Smooth muscle cell (in vitro differentiated cells): ENCODE results near the gene C1orf21. TPM values are rescaled to one million over a fixed set of nuclear protein-coding genes. Genes with fewer than 3 reads are reported as not detected.

Experiments used
- DNase-seq: peaks from one replicate; lab custom pipeline; 2025; ENCODE audit not compliant: unreplicated experiment; lab: John Stamatoyannopoulos, UW
- H2AFZ ChIP-seq: fragments of 200-600 bp; sonication (generic); 2 replicates; pipeline ENCODE4 v1.6.0; 2016; ENCODE audit warnings: antibody characterized with exemption, low read depth, mild to moderate bottlenecking
- H3F3A ChIP-seq: fragments of 200-600 bp; sonication (generic); 2 replicates; pipeline ENCODE4 v1.6.0; 2017; ENCODE audit warnings: antibody characterized with exemption, low read depth
- H3K27ac ChIP-seq: fragments of 200-600 bp; sonication (generic); 2 replicates; pipeline ENCODE4 v1.5.1; 2016; ENCODE audit warnings: low read depth, mild to moderate bottlenecking
- H3K27me3 ChIP-seq: fragments of 200-600 bp; sonication (generic); 2 replicates; pipeline ENCODE4 v1.6.1; 2016; ENCODE audit warnings: low read depth, mild to moderate bottlenecking
- H3K36me3 ChIP-seq: fragments of 200-600 bp; sonication (generic); 2 replicates; pipeline ENCODE4 v1.5.1; 2016; ENCODE audit warnings: low read depth
- H3K4me1 ChIP-seq: fragments of 200-600 bp; sonication (generic); 2 replicates; pipeline ENCODE4 v1.5.1; 2016; ENCODE audit warnings: low read depth
- H3K4me2 ChIP-seq: fragments of 200-600 bp; sonication (generic); 2 replicates; pipeline ENCODE4 v1.6.0; 2016; ENCODE audit warnings: mild to moderate bottlenecking
- H3K4me3 ChIP-seq: fragments of 200-600 bp; sonication (generic); 2 replicates; pipeline ENCODE4 v1.5.1; 2016; ENCODE audit warnings: mild to moderate bottlenecking
- H3K79me2 ChIP-seq: fragments of 200-600 bp; sonication (generic); 2 replicates; pipeline ENCODE4 v1.6.0; 2016; ENCODE audit warnings: low read depth, mild to moderate bottlenecking
- H3K9ac ChIP-seq: fragments of 200-600 bp; sonication (generic); 2 replicates; pipeline ENCODE4 v1.6.0; 2016; ENCODE audit warnings: low read depth
- H3K9me3 ChIP-seq: fragments of 200-600 bp; sonication (generic); replicated peaks from 2 replicates; pipeline ENCODE4 v1.5.1; 2016; ENCODE audit warnings: low read depth
- H4K20me1 ChIP-seq: fragments of 200-600 bp; sonication (generic); 2 replicates; pipeline ENCODE4 v1.6.0; 2016; ENCODE audit warnings: low read depth
- WGBS: methylation state at CpG from one replicate; pipeline ENCODE4 v1.1.7; 2016; ENCODE audit warnings: low lambda C conversion rate; 5-methylcytosine and 5-hydroxymethylcytosine counted together
- polyA plus RNA-seq: library from polyadenylated mRNA; unstranded; fragments of >200 nt; fragmentation: Nextera tagmentation; extraction: Ambion mirVana; gene quantifications from 2 replicates; pipeline ENCODE4 v1.2.1, GENCODE V29; 2016
- total RNA-seq: library from RNA; depleted of rRNA; stranded (reverse); fragments of >200 nt; gene quantifications from 2 replicates; pipeline ENCODE4 v1.2.3, GENCODE V29; 2014
- TF ChIP-seq, protein P1 (sequence below): fragments of 200-600 bp; sonication (generic); IDR thresholded peaks from 2 replicates; pipeline ENCODE4 v1.5.1; 2017; ENCODE audit warnings: borderline replicate concordance, mild to moderate bottlenecking, antibody characterized with exemption; ENCODE audit not compliant: insufficient read depth, poor library complexity, severe bottlenecking

C1orf21 gene
- total and polyA plus RNA-seq, 2 experiments from 2014 or later: 24.2 to 39.4 TPM

DNA sequence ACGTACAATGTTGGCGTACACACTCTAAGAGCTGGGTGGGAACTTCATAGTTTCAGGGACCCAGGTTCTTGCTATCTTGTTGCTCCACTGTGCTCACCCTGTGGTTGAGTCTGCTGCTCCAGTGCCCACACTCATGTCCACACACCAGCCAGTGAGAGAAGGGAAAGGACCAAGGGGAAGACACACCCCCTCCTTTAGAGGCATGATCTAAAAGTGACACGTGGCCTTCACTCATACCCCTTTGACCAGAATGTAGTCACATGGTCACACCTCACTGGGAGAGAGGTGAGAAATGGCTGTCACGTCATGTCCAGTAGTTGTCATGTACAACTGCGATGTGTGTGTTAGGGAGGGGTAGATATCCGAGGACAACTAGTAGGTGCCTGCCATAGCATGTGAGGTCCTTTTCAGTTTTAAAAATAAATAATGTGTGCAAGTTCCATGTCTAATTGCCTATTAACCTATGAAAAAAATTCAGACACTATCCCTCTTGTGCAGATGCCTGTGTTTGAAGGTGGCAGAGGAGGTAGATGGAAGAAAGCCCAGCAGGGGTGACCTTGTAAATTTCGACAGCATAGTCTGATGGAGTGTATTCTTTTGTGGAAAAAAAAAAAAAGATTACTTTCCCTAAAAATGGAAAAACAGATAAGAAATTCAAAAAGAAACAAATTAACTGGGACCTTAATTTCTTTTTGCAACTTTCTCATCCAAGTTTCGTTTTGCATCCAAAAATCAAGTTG is 149.6 kb downstream of the C1orf21 start:
- 95% methylated on average over 8 of the region's 8 CpGs for WGBS
- DNase-seq: no peak
- Histone ChIP-seq H3K27ac (no peak overlapping the region), H3K4me3 (no peak overlapping the region), H3K9me3 (peaks cover 7% of the 10 kb centered on the region), H2AFZ (no peak overlapping the region), H3K4me1 (no peaks in the 10 kb centered on the region), H3K36me3 (no peaks in the 10 kb centered on the region), H3K4me2 (no peak overlapping the region), H3K79me2 (no peaks in the 10 kb centered on the region), H3F3A (peaks cover 3% of the 10 kb centered on the region), H3K27me3 (no peaks in the 10 kb centered on the region), H4K20me1 (no peaks in the 10 kb centered on the region), H3K9ac (no peak overlapping the region)
- TF ChIP-seq, protein P1, sequence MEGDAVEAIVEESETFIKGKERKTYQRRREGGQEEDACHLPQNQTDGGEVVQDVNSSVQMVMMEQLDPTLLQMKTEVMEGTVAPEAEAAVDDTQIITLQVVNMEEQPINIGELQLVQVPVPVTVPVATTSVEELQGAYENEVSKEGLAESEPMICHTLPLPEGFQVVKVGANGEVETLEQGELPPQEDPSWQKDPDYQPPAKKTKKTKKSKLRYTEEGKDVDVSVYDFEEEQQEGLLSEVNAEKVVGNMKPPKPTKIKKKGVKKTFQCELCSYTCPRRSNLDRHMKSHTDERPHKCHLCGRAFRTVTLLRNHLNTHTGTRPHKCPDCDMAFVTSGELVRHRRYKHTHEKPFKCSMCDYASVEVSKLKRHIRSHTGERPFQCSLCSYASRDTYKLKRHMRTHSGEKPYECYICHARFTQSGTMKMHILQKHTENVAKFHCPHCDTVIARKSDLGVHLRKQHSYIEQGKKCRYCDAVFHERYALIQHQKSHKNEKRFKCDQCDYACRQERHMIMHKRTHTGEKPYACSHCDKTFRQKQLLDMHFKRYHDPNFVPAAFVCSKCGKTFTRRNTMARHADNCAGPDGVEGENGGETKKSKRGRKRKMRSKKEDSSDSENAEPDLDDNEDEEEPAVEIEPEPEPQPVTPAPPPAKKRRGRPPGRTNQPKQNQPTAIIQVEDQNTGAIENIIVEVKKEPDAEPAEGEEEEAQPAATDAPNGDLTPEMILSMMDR: no peak

DNA sequence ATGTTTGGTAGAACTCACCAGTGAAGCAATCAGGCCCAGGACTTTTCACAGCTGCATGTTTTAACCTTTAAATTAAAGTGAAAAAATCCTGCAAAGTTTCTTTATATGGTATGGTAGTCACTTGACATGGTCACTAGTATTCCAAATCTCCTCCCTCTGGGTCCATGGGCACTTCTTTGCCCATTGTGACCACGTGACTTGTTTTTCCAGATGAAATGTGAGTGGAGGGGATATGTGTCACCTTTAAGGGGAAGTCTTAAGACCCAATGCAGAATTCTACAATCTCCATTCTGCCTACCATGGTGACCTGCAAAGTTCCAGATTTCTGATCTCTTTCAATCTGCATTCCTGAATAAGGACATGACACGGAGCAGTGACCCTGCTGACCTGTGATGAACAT is 152.8 kb downstream of the C1orf21 start:
- Histone ChIP-seq H3K27ac (no peak overlapping the region), H3K79me2 (peaks cover 10% of the 10 kb centered on the region), H2AFZ (no peak overlapping the region), H3K9ac (no peak overlapping the region), H3K27me3 (no peaks in the 10 kb centered on the region), H3K4me1 (peaks cover 4% of the 10 kb centered on the region), H4K20me1 (no peaks in the 10 kb centered on the region), H3K4me3 (no peak overlapping the region), H3K9me3 (peaks cover 7% of the 10 kb centered on the region), H3K4me2 (no peak overlapping the region), H3K36me3 (no peaks in the 10 kb centered on the region), H3F3A (no peaks in the 10 kb centered on the region)
- TF ChIP-seq, protein P1: no peak
- DNase-seq: no peak
- 91% methylated on average over 2 of the region's 2 CpGs for WGBS

DNA sequence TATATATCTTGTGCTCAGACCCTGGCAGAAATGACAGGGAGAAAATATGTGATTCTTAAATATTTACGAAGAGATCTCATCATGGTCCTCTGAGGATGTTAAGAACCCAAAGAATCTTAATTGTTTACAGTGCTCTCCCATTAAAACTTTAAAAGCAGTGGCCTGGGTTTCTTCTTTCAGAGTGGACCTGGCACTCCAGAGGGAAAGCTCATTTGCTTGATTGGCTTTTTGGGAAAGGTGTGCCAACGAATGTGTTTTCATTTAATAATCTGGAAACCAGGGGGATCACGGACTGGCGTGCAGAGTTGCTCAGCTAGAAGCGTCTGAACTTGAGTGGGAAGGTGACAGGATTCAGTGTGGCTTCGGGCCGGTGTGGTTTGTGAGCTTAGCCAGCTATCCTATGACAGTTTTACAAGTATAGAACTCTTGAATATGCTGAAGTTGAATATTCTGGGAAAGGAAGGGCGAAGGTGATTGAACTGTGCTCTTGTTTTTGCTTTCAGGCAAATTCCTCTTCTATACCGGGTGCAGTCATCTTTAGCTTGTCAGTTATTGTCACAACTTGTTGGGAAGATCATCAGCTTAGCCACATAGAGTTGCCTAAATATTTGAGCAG is 154.8 kb downstream of the C1orf21 start:
- H3K36me3 ChIP-seq: no peaks in the 10 kb centered on the region
- H3K27ac ChIP-seq: peak overlapping the region; percentile 67
- TF ChIP-seq, protein P1: no peak
- H3K27me3 ChIP-seq: no peaks in the 10 kb centered on the region
- no peak overlapping the region for H2AFZ ChIP-seq
- no peaks in the 10 kb centered on the region for H4K20me1 ChIP-seq
- DNase-seq: no peak
- H3K9ac ChIP-seq: no peak overlapping the region
- no peak overlapping the region for H3K4me3 ChIP-seq
- peaks cover 10% of the 10 kb centered on the region for H3K79me2 ChIP-seq
- 10% methylated on average over 9 of the region's 9 CpGs for WGBS
- no peaks in the 10 kb centered on the region for H3F3A ChIP-seq
- peaks cover 4% of the 10 kb centered on the region for H3K4me1 ChIP-seq
- peaks cover 7% of the 10 kb centered on the region for H3K9me3 ChIP-seq
- peak overlapping the region; percentile 22 for H3K4me2 ChIP-seq
